OCI-LY7 (cell line): Measurements from ENCODE around the gene IQCC. TPM values are rescaled to one million over a fixed set of nuclear protein-coding genes. Genes with fewer than 3 reads are reported as not detected.
"Not testable (repeated sequence)": the region's sequence is repeated elsewhere in the genome, so short reads cannot be mapped to it uniquely, and the experiment has no call there.

Experiments
- BruUV-seq: library from RNA; stranded (reverse); fragments of 400-500 nt; replicated peaks from 2 replicates; lab custom pipeline; 2021; lab: Mats Ljungman, UMichigan
- CTCF ChIA-PET: fragments of 300-600 bp; sonication (Branson Sonifier 250); formaldehyde crosslinking; loops from one replicate; lab custom pipeline; 2022; ENCODE audit warnings: antibody characterized with exemption; ENCODE audit not compliant: unreplicated experiment; lab: Charles Lee
- POLR2A ChIA-PET: fragments of 300-600 bp; sonication (Branson Sonifier 250); formaldehyde crosslinking; loops from one replicate; lab custom pipeline; 2022; ENCODE audit warnings: antibody characterized with exemption; lab: Charles Lee
- DNase-seq: peaks from one replicate; pipeline ENCODE4 v3.0.0-alpha.2; 2015; ENCODE audit warnings: low spot score
- H2AFZ ChIP-seq: fragments of 200-600 bp; sonication (generic), shearing (Covaris generic); 2 replicates; pipeline ENCODE4 v1.6.1; 2014; ENCODE audit warnings: mild to moderate bottlenecking, antibody characterized with exemption, low read length, moderate library complexity
- H3K27ac ChIP-seq: fragments of 200-600 bp; sonication (generic); 2 replicates; pipeline ENCODE4 v1.5.1; 2014; ENCODE audit warnings: mixed run types, low read depth, mild to moderate bottlenecking, moderate library complexity, low read length, inconsistent platforms; ENCODE audit not compliant: poor library complexity, severe bottlenecking
- H3K36me3 ChIP-seq: fragments of 200-600 bp; sonication (generic); 2 replicates; pipeline ENCODE4 v1.6.1; 2014; ENCODE audit warnings: mild to moderate bottlenecking, antibody characterized with exemption, low read length, moderate library complexity, mixed read lengths; ENCODE audit not compliant: insufficient read depth
- H3K4me1 ChIP-seq: fragments of 200-600 bp; sonication (generic); 2 replicates; pipeline ENCODE4 v1.5.1; 2014; ENCODE audit warnings: mild to moderate bottlenecking, low read length; ENCODE audit not compliant: insufficient read depth, poor library complexity, severe bottlenecking
- H3K4me2 ChIP-seq: fragments of 200-600 bp; sonication (generic); 2 replicates; pipeline ENCODE4 v1.6.1; 2014; ENCODE audit warnings: mild to moderate bottlenecking, low read length
- H3K4me3 ChIP-seq: fragments of 200-600 bp; sonication (generic); 2 replicates; pipeline ENCODE4 v1.5.1; 2014; ENCODE audit warnings: mild to moderate bottlenecking, low read depth, low read length; ENCODE audit not compliant: poor library complexity, severe bottlenecking
- H3K79me2 ChIP-seq: fragments of 200-600 bp; sonication (generic); 2 replicates; pipeline ENCODE4 v1.6.1; 2016; ENCODE audit warnings: low read depth, mild to moderate bottlenecking, low read length, moderate library complexity, mixed read lengths; ENCODE audit not compliant: insufficient read depth
- H3K9me2 ChIP-seq: fragments of 200-600 bp; sonication (generic); 2 replicates; pipeline ENCODE4 v1.6.1; 2016; ENCODE audit warnings: mild to moderate bottlenecking, low read length, mixed read lengths; ENCODE audit not compliant: insufficient read depth
- H3K9me3 ChIP-seq: fragments of 200-600 bp; sonication (generic); 2 replicates; pipeline ENCODE4 v1.6.1; 2014; ENCODE audit warnings: mild to moderate bottlenecking, mixed run types, low read length, mixed read lengths
- H4K20me1 ChIP-seq: fragments of 200-600 bp; sonication (generic); 2 replicates; pipeline ENCODE4 v1.6.1; 2014; ENCODE audit warnings: mild to moderate bottlenecking, antibody characterized with exemption, low read length, moderate library complexity, mixed read lengths; ENCODE audit not compliant: insufficient read depth
- EZH2phosphoT487 ChIP-seq: fragments of 200-600 bp; sonication (generic); IDR thresholded peaks from 2 replicates; pipeline ENCODE4 v1.6.1; 2018; ENCODE audit warnings: low read depth, borderline replicate concordance, mild to moderate bottlenecking, mixed run types, antibody characterized with exemption, low read length, moderate library complexity, mixed read lengths
- intact Hi-C: fragments of 100-400 bp; cut with micrococcal nuclease; formaldehyde crosslinking; loops from one replicate; pipeline ENCODE4 v1.10.0; 2022; ENCODE audit not compliant: unreplicated experiment
- total RNA-seq, 2 experiments: library from RNA; depleted of rRNA in 1 of 2; stranded (reverse); fragments of >200 nt in 1 of 2; shearing (Covaris generic) in 1 of 2; gene quantifications; 2 replicates each; pipeline ENCODE4 v1.2.3, GENCODE V29; 2014 to 2022
- TF ChIP-seq, protein P1 (sequence below): fragments of 200-600 bp; sonication (generic); conservative IDR thresholded peaks from 2 replicates; pipeline ENCODE4 v1.5.1; 2014; ENCODE audit warnings: mild to moderate bottlenecking, antibody characterized with exemption, low read length, moderate library complexity, mixed read lengths

The IQCC gene
- total RNA-seq, 2 experiments from 2014 or later, result 8.0 to 14.5 TPM

DNA sequence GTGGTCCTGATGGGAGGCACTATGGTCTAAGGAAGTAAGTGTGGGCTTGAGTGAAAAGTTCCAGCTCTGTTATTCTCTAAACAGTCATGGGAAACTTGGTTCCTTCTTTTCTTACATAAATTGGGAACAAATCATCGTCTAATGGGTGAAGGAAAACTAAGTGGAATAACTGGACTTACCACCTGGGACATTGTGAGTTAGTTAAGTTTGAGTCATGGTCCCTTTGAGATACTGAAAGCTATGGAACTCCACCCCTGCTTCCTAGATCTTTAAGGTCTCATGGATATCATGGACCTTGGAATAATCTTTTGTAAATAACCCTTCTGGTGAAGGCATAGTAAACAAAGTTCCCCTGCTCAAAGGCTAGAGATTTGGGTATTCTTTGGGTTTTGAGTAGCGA is 42.1 kb upstream of the IQCC start:
- no TSS peak for BruUV-seq
- Histone ChIP-seq H3K79me2 (no peaks in the 10 kb centered on the region), H3K4me3 (no peak overlapping the region), H4K20me1 (no peaks in the 10 kb centered on the region), H3K36me3 (peaks cover 80% of the 10 kb centered on the region), H3K4me1 (no peaks in the 10 kb centered on the region), H2AFZ (no peak overlapping the region), H3K9me3 (no peaks in the 10 kb centered on the region), H3K9me2 (no peaks in the 10 kb centered on the region), H3K27ac (no peak overlapping the region), H3K4me2 (no peak overlapping the region)
- DNase-seq, result no peak
- intact Hi-C loops, result no loop called here
- POLR2A ChIA-PET, result interaction anchor here (1.0 kb wide), 1 partner anchor 16 kb away, joined by 3 read pairs; the partner anchor contains the start of gene TXLNA
- no peak for TF ChIP-seq EZH2phosphoT487
- TF ChIP-seq, protein P1, sequence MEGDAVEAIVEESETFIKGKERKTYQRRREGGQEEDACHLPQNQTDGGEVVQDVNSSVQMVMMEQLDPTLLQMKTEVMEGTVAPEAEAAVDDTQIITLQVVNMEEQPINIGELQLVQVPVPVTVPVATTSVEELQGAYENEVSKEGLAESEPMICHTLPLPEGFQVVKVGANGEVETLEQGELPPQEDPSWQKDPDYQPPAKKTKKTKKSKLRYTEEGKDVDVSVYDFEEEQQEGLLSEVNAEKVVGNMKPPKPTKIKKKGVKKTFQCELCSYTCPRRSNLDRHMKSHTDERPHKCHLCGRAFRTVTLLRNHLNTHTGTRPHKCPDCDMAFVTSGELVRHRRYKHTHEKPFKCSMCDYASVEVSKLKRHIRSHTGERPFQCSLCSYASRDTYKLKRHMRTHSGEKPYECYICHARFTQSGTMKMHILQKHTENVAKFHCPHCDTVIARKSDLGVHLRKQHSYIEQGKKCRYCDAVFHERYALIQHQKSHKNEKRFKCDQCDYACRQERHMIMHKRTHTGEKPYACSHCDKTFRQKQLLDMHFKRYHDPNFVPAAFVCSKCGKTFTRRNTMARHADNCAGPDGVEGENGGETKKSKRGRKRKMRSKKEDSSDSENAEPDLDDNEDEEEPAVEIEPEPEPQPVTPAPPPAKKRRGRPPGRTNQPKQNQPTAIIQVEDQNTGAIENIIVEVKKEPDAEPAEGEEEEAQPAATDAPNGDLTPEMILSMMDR, result no peak
- CTCF ChIA-PET, result no interaction called here

DNA sequence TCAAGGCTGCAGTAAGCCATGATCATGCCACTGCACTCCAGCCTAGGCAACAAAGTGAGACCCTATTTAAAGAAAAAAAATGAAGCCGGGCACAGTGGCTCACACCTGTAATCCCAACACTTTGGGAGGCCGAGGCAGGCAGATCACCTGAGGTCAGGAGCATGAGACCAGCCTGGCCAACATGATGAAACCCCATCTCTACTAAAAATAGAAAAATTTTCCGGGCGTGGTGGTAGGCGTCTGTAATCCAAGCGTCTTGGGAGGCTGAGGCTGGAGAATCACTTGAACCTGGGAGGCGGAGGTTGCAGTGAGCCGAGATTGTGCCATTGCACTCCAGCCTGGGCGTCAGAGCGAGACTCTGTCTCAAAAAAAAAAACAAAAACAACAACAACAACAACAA is 39.8 kb upstream of the IQCC start:
- H3K4me3 ChIP-seq, BruUV-seq, POLR2A ChIA-PET, H3K79me2 ChIP-seq, H4K20me1 ChIP-seq, intact Hi-C loops, H3K4me1 ChIP-seq, DNase-seq, CTCF ChIA-PET, H2AFZ ChIP-seq, H3K4me2 ChIP-seq, H3K27ac ChIP-seq, H3K9me2 ChIP-seq, H3K9me3 ChIP-seq: not testable (repeated sequence)
- peaks cover 78% of the 10 kb centered on the region for H3K36me3 ChIP-seq

DNA sequence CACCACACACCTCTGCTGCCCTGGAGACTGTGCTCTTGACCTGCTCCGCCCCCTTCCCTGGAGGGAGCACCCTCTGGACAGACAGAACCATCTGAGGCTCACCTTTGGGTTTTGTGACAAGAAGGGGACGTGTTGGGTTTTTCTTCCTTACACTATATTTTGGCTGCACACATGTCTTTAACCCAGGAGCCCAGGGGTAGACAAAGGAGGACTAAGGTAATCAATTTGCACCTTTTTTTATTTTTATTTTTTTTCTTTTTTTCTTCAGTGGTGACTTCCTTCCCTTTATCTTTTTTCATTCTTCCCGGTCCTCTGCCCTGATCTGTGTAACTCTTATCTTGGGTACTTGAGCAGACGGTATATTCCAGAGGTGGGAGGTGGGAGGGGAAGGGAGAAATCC is 34.5 kb upstream of the IQCC start:
- BruUV-seq, result no TSS peak

More for the DNA sequence above, 34.5 kb upstream of the IQCC start:
- Histone ChIP-seq H3K4me3 (no peak overlapping the region), H3K36me3 (peaks cover 86% of the 10 kb centered on the region), H2AFZ (no peak overlapping the region), H3K79me2 (no peaks in the 10 kb centered on the region), H4K20me1 (no peaks in the 10 kb centered on the region), H3K27ac (no peak overlapping the region), H3K9me2 (no peaks in the 10 kb centered on the region), H3K4me2 (no peak overlapping the region), H3K9me3 (no peaks in the 10 kb centered on the region), H3K4me1 (peaks cover 9% of the 10 kb centered on the region)
- no peak for DNase-seq
- TF ChIP-seq, protein P1, result no peak
- no peak for TF ChIP-seq EZH2phosphoT487
- intact Hi-C loops, result no loop called here
- ChIA-PET CTCF (no interaction called here), POLR2A (interaction anchor here (0.9 kb wide), 1 partner anchor 17 kb away, joined by 3 read pairs; no protein-coding TSS in a partner anchor)
